ENCODE measurements around the gene OR4M1.
"Not testable (repeated sequence)": the region's sequence is repeated elsewhere in the genome, so short reads cannot be mapped to it uniquely, and the experiment has no call there.

Gene OR4M1

DNA sequence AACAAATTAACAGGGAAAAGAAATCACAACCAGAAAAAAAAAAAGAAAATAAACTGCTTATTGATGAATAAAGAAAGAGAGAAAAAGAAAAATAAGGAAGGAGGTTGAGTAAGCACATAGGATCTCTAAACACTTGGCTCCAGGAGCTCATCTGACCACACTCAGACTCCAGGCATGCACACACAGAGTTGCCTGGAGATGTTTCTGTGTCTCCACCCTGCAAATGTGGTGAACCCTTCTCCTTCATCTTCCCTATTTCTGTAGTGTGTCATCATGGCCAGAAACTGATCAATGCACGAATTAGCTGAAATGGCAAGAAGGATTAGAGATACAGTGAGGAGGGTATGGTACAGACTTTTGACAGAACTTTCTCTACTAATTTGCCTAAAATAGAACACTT lies 50.5 kb downstream of the OR4M1 start:
- no peak for DNase-seq

DNA sequence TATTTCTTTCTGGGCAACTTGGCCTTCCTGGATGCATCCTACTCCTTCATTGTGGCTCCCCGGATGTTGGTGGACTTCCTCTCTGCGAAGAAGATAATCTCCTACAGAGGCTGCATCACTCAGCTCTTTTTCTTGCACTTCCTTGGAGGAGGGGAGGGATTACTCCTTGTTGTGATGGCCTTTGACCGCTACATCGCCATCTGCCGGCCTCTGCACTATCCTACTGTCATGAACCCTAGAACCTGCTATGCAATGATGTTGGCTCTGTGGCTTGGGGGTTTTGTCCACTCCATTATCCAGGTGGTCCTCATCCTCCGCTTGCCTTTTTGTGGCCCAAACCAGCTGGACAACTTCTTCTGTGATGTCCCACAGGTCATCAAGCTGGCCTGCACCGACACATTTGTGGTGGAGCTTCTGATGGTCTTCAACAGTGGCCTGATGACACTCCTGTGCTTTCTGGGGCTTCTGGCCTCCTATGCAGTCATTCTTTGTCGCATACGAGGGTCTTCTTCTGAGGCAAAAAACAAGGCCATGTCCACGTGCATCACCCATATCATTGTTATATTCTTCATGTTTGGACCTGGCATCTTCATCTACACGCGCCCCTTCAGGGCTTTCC lies 54.4 kb downstream of the OR4M1 start:
- DNase-seq = not testable (repeated sequence)

DNA sequence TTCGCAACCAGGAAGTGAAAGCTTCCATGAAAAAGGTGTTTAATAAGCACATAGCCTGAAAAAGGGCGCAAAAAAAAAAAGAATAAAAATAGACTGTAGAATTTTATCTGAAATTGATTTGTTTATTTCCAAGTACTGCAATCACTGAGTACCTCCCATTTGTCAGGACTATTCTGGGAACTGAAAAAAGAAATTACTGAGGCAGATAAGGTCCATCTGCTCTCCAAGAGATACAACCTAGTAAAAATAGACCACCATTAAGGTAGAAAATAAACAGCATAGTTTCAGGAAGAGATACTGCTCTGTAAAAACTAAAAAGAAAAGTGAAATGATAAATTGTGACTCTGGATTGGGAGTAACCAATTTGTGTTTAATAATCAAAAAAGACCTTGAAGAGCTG lies 55.0 kb downstream of the OR4M1 start:
- DNase-seq = no peak

Data from NCI-H1436 (cell line).